GM19099 (cell line): Measurements from ENCODE around the gene TDP2.

Experiments used
- POLR2A ChIP-seq: IDR thresholded peaks from 3 replicates; pipeline ENCODE4 v1.6.1; 2011; ENCODE audit warnings: low read depth; ENCODE audit not compliant: insufficient read length; ENCODE audit errors: extremely low read depth

The TDP2 gene, protein sequence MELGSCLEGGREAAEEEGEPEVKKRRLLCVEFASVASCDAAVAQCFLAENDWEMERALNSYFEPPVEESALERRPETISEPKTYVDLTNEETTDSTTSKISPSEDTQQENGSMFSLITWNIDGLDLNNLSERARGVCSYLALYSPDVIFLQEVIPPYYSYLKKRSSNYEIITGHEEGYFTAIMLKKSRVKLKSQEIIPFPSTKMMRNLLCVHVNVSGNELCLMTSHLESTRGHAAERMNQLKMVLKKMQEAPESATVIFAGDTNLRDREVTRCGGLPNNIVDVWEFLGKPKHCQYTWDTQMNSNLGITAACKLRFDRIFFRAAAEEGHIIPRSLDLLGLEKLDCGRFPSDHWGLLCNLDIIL

GRCh38 chr6:24666641-24667377 is at the start of gene TDP2, which contains the start of gene ACOT13:
Gene TDP2 (minus strand): TSS chr6:24666899. CDS start chr6:24666862, 37 bp downstream.
Gene ACOT13 (plus strand): TSS chr6:24667077. CDS start chr6:24667264, 187 bp downstream.
- TF ChIP-seq POLR2A: peak; percentile 86

GRCh38 chr6:24710519-24711303 is 44.0 kb upstream of the TDP2 start:
- TF ChIP-seq POLR2A: no peak

- TF ChIP-seq POLR2A: no peak
Measured at GRCh38 chr6:24709014-24709711, 42.5 kb upstream of the TDP2 start.

DNA sequence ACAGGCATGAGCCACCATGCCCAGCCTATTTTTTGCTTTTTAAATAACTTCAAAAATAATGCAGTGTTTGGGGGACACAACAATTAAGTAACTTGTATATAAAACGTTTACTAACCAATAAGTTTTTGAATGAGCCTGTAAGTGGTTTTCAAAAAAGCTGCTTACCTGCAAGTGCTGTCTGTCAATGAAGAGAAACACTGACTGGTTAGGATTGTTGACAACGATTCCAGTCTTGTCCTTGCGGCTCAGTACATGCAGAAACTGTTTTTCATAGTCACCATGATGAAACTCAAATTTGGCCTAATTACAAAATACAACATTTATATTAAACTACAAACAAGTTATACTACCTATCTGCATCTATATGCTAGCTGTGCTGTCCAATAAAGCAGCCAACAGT is 41.9 kb upstream of the TDP2 start:
- no peak for TF ChIP-seq POLR2A

DNA sequence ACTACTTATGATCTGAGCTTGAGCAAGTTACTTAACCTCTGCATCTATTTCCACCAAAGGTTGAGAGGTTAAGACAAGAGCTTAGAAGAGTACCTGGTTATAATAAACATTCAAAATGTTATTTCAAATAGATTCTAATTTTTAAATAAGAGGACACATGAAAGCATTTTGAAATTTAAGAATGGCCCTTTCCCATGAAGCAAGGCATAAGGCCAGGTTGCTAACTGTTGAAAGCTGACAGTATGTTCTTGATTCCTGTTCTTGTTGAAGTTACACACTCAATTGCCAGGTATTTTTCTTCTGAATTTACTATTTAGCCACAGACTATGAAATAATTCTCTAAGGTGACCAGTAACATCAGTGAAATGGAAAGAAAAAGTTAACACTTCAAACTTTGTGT is 37.8 kb upstream of the TDP2 start:
- TF ChIP-seq POLR2A: no peak

- TF ChIP-seq POLR2A: no peak
Measured at GRCh38 chr6:24702720-24703282, 36.1 kb upstream of the TDP2 start.

DNA sequence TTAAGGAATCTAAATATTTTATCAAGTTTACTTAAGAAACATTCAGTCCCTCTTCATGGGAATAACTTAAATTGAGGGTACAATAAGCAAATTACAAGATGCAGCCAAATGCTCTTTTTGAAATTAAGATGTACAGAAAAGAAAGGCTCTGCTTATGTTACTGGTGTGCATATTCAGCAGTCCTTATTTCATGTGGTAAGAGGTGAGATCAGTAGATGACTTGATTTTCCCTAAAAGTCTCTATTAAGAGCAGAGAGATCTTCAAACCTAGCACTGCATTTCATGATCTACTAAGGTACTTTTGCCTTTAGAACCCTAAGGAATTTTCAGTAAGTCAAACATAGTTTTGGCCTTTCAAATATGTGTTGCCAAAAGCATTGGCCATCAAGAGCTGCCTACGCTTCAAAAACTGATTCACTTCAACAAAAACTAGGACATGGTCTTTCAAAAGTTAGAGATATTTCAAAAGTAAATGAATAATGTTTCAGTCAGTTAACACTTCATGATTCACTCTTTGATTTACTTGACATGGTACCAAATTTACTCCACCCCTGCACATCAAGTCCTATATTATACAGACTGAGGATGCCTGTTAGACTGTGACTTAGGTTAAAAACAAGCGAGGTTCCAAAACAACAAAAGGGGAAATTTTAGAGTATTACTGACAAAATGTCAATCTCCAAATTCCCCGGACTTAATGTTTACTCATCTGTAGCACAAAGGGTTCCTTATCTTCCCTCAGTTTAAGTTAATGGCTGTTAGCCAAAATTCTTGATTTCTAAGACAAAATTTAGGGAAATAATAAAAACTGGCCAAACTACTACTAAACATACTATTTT is 33.0 kb upstream of the TDP2 start:
- no peak for TF ChIP-seq POLR2A

DNA sequence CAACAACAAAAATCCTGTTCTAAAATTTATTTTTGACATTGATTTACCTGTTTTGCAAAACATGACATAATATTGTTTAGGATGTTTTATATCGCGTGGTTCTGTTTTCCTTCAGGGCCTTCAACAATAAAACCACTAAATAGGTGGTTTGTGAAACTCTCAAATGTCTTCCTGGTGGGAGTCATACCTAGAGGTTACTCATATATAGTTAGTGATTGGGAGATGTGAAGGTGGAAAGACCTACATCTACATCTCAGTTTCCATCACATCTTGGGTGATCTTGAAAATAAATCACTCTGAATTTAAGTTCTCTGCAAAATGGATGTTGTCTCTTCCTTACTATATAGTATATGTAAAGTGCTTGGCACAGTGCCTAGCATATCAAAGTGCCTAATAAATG is 29.4 kb upstream of the TDP2 start:
- TF ChIP-seq POLR2A: no peak

- TF ChIP-seq POLR2A: no peak
Measured at GRCh38 chr6:24694198-24694597, 27.5 kb upstream of the TDP2 start.

DNA sequence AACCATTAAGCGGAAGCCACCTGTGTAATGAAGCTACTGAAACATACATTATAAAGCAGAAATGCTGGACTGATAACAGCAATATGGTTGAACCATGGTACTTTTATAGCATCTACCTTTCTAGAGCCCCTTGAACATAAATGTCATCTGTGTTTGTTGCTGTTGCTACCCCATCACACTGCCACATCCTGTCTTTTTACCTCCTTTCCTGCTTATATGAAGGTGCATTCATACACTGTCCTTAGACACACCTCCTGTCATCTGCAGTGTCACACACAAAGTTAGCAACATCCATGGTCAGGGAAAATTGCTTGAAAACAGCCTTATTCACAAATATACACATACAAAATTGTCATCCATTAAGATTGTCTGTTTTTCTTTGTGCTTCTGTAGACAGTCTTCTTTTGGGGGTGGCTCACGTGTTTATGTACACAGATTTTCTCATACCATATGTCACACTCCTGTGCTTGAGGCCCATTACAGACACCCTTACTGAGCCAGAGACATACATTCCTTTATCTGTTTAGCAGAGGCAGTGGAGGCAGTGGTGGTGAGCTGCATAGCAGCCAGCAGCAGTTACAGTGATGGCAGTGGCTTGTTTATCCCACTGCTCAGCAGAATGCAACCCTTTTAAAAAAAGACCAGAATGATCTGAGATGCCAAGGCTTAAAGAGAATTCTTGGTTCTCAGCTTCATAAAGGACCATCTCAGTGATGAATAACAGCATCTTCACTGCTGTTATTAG is 26.3 kb upstream of the TDP2 start:
- no peak for TF ChIP-seq POLR2A

DNA sequence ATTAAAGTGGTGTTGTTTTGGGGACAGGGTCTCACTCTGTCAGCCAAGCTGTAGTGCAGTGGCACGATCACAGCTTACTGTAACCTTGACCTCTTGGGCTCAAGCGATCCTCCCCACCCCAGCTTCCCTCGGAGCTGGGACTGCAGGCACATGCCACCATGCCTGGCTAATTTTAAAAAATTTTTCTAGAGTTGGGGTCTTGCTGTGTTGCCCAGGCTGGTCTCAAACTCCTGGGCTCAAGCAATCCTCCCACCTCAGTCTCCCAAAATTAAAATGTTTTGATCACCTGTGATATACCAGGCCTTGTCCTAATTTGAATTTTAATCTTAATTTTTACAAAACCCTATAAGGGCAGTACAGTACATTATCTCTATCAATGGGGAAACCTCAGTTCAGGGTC is 25.7 kb upstream of the TDP2 start:
- no peak for TF ChIP-seq POLR2A

DNA sequence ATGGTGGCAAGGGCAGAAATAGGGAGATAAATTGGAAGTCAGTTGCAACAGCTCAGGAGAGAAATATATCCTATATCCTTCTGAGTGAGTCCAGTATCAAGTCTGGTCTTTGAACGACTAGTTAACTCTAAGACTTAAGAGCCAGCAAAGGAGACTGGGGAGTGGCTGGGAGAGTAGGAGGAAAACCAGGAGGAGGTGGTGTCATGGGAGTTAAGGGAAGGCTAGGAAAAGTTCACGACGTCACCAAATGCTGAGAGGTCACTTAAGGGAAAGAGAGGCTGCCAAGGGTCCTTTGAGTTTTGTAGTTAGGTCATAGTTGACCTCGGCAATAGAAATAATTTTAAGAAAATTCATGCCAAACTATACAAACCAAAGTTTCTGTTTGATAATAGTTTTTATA is 25.3 kb upstream of the TDP2 start:
- TF ChIP-seq POLR2A: no peak

- no peak for TF ChIP-seq POLR2A
Measured at GRCh38 chr6:24691550-24691949, 24.9 kb upstream of the TDP2 start.

GRCh38 chr6:24690593-24690992 is 23.9 kb upstream of the TDP2 start:
- TF ChIP-seq POLR2A: no peak

DNA sequence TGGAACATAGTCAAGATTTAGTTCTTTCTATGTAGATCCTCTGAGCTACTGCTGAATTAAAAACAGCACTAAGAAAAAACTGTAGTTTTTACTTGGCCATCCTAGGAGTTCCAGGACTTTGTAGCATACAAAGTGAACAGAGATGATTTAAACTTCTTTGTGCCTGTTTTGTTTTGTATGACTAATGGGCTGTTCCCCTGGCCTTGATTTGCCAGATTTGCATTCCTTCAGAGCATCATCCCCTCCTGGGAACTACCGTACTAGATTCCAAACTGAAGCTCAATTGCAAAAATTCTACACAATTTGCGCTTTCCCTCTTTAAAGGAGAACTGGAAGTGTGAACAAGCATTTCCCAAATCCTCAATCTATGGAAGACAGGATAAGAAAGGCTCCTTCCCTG is 23.3 kb upstream of the TDP2 start:
- TF ChIP-seq POLR2A: no peak
